NCI-H774 (cell line): ENCODE measurements around the gene ATP1A2.

Experiments
- DNase-seq: peaks from one replicate; lab custom pipeline; 2025; lab: John Stamatoyannopoulos, UW

ATP1A2 gene

DNA sequence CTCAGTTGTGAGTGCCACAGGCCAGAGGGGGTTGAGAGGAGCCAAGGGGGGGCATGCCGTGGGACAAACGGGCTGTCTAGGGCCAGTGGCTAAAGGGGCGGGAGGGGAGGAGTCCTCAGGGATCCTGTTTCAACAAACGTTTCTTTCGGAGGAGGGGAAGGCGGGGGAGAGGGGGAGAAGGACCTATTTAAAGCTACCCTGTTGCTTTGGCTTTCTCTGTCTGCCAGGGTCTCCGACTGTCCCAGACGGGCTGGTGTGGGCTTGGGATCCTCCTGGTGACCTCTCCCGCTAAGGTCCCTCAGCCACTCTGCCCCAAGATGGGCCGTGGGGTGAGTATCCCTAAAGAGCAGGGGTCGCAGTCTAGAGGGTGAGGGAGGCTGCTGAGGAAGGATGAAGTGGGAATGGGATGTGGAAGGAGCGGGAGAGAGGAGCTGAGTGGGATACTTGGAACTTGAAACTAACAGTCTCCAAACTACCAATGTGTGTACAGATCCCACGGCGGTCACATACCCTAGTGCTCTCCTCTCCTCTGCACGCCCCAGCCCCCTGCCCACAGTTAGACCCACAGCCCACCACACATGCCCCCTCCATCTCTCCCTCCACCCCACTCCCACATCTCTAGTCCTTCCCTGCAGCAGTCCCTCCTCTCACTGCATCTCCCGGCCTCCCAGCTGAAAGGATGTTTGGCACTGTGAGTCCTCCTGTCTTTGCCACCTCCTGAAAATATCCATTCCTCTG lies at the start of gene ATP1A2:
Gene ATP1A2, plus strand, starts transcription at position 215 of the 738 bp plus-strand sequence. Its CDS starts 103 bp downstream, at position 318.
- DNase-seq: no peak

DNA sequence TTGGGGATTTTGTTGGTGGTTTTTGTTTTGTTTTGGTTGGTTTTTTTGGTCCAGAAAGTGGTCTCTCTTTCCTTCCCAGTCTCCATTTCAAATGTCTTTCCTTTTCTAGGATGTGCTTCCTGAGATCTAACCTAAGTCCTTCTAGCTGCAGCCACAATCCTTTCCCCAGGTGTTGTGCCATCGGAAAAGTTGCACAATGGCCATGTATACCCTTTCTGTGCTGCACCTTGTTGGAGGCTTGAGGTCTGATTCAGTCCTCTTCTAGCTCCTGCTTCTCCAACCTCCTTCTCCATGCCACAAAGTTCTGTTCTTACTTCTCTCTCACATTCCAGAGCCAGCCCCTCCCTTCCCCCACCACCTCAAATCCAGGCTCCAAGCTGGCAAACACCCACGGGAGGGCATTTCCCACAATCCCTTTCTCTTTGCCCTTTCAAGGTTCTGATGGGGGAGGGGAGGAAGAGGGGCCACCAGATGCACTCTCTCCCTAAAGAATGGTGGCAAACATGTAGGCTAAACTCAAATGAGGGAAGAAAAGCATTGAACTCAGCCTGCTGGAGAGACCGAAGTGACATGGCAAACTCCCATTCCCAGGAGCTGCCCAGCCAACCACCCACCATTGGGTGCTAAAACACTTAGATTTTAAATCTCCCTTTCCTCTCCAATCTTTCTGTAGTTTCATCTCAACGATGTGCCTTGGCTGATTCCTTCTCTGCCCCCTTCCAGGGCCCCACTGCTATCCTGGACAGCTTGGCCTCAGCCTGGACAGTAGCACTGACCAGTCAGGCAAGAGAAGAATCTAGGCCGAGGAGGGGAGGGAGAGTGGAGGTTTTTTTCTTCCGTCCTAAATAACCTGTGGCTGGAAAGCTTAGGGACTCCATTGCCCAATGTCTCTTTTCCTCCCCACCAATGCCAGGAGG lies 48.5 kb upstream of the ATP1A2 start:
- DNase-seq: no peak

DNA sequence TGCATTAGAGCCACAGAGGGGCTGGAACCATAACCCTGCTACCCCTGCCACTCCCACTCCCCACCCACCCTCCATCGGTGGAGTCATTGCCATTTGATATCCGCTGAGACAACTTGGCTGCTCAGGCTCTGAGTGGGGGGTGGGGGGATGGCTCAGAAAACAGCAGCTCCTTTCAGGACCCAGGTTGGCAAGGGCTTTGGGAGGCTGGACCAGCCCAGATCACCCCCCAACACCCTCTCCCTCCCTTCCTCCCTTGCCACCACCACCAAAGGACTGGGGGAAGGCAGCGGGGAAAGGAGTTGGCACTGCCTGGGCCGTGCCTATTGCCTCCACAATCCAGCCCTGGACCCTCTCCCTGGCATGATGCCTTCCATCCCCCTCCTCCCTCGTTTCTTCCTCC lies 47.3 kb upstream of the ATP1A2 start:
- DNase-seq: no peak

DNA sequence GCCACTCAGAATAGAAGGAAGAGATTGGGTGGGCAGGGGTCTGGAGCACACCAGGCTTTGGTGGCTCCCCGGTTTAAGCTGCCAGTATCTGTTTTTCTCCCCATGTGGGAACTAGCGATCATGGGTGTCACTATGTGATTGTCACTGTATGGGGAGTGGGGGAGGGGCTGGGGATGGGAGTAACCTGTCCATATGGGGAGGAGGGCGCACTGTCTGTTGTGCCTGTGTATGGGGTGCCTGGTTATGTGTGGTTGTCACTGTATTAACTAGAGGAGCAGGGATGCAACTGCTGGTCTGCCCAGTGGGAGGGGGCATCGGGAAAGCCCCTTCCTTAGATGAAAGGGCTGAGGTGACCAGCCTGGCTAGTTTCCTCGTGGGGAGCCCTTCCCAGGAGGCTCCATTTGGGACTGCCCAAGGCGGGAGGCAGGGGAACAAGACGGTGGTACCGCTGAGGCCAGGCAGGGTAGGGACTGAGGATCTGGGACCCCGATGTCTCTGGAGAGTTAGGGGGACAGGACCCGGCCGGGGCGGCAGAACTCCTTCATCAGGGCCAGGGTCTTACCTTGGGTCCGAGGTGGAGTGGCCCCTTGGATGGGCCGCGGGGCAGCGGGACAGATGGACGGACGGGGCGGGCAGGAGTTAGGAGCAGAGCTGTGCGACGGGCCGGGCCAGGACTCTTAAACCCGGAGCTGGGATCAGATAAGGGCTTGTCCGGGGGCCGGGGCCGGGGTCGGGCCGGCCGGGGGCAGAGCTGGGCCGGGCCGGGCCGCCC lies 45.9 kb upstream of the ATP1A2 start, which contains the start of gene KCNJ10:
Gene KCNJ10, minus strand, starts transcription at position 701 of the 772 bp plus-strand sequence. CDS start 27,628 bp downstream, outside the sequence.
- DNase-seq: no peak

DNA sequence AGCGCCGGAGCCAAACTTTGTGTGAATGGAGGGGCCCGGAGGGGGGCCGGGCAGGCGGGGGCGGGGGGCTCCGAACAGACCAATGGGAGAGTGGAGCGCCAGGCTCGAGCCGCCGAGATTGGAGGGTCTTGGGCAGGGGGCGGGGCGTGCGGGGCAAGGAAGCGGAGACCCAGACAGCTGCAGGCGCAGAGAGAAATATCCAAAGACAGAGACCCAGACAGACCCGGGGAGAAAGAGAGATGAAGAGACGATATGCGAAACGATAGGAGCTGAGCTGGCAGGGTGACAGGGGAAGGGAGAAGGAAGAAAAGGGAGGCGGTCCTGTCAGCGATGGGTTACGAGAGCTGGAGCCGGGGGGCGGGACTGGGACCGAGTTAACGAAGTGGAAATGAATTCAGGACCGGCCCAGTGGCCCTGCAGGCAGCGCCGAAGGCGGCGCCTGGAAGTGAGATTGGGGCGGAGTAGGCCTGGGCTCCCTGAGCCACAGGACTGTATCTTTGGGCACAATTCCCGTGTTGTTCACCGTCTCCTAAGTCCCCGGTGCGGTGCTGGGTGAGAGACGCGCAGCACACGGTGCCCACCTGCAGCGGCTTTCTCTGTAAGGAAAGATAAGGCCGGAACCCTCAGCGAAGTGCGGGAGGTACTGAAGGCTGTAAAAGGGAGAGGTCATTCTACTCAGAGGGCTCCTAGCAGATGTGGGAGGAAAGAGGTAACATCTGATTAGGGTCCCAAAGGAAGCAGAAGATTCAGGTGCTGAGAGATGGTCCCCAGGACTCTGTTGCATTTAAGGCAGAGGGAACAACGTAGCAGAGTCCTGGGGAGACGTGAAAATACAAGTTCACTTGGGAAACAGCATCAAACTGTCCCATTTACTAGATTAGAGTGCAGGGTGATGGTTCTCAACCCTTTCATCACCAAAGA lies 45.1 kb upstream of the ATP1A2 start:
- peak; percentile 42 for DNase-seq

DNA sequence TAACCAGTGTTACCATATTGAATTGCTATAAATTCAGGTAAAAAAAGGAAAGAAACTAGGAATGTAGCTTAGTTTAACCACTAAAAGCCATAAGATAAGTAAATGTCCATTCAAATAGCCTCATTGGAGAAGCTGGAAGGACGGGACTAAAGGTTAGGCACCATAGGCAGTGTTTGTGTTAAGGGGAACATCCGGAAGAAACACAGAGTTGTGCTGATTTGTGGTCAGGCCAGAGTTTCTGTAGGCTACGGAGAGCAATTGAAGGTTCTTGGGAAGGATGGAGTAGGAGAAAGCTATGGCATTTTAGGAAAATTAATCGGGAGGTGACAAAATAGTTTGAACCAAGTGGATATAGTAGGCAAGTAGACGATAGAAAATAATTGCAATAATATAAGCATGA lies 44.3 kb upstream of the ATP1A2 start:
- no peak for DNase-seq

DNA sequence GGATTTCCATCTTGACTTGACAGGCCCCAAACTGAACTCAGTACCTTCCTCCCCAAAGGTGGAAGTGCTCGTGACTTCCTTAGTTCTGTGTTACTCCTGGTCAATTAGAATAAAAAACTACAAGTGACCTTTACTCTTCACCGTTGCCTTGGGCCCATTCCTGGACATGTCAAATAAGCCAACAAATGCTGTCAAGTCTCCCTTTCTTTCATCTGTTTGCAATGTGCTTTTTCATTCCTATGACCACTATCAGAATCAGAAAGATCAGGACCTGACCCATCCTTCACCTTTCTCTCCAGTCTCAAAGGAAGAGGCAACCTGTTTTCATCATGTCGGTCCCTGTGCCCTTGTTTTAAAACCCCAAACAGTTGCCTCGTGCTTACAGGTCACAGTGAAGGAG lies 40.7 kb upstream of the ATP1A2 start:
- DNase-seq: no peak

DNA sequence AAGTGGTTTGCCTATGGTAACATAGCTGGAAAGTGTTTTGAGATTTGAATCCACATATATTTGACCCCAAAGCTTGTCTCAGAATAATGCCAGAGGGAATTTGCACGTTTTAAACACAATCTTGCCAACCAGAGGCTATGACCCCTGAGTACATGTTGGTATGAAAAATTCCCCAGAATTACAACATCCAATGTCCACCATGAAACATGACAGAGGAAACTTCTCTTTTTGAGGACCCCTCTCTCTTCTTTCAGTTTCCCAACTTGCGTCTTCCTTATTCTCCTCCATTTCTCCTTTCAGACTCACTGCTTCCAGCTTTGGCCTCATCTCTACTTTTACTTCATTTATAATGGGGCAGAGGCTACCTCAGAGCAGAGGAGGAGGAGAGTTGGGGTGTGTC lies 39.7 kb upstream of the ATP1A2 start:
- DNase-seq: no peak

DNA sequence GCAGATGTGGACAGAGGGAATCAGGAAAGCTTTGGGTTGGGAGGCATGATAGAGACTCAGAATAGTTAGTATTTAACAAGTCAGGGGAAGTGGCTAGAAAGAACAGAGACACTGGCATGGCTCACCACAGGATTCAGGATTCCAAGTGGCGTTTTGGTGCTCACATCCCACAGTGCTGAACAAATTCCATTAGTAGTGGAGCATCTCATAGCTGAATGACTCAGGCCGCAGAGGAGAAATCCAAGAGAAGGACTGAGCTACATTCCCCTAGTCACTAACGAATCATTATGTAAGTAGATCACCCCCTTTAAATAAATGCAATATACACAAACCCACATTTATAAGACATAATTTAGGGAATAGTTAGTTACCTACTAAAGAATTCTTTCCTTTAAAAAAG lies 39.3 kb upstream of the ATP1A2 start:
- DNase-seq: no peak

DNA sequence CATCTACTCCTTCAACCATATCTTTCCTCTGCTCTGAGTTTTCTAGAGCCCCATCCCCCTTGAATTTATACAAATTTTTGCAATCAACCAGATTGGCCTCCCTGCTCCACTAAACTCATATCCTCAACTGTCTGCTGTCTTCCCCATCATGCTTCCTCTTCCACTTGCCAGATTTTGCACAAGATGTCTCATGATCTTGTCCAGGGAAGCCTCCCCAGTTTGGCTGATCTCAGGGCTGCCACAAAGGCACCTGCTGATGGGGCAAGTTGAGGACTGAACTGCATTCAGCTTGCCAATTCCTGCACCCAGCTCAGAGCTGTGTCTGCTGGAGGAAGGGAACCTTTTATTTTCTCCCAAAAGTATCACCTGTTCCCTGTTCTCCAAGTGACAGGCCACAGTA lies 38.1 kb upstream of the ATP1A2 start:
- DNase-seq: no peak

DNA sequence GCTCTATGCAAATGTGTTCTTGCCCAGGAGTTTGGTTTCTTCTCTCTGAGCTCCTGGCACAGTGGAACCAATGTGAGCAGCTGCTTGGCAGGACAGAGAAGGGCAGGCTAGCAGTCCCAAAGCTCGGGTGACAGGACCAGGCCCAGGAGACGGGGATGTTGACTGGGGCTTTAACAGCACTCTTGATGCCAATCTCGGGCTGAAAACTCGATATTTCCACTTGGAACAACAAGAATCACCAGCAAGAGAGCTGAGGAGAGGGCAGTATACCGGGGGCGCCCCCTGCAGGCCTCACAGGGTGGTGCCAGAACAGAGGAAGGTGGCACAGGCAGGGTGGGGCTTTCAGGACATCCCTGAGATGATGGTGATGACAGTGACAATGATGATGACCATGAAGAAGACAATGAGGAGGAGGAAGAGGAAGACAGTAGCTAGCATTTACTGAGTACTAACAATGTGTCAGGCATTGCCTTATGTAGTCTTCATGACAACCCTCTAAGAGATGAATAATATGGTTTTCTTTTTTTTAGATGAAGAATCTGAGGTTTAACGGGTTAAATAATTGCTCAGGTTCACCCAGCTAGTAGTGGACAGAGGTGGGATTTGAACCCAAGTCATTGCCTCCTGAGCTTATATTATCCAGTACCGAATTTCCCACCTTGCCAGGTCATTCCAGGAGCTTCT lies 36.9 kb upstream of the ATP1A2 start:
- no peak for DNase-seq

DNA sequence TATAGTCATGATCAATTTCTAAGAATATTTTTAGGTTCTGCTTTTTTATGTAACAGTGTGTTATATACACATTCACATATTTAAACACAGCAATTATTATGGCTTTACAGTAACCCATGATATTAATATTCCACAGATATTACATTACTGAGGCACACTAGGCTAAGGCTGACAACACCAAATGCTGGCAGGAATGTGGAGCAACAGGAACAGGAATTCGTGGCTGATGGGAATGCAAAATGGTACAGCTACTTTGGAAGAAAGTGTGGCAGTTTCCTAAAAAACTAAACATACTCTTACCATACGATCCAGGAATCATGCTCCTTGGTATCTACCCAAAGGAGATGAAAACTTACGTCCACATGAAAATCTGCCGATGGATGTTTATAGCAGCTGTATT lies 36.1 kb upstream of the ATP1A2 start:
- DNase-seq: no peak

DNA sequence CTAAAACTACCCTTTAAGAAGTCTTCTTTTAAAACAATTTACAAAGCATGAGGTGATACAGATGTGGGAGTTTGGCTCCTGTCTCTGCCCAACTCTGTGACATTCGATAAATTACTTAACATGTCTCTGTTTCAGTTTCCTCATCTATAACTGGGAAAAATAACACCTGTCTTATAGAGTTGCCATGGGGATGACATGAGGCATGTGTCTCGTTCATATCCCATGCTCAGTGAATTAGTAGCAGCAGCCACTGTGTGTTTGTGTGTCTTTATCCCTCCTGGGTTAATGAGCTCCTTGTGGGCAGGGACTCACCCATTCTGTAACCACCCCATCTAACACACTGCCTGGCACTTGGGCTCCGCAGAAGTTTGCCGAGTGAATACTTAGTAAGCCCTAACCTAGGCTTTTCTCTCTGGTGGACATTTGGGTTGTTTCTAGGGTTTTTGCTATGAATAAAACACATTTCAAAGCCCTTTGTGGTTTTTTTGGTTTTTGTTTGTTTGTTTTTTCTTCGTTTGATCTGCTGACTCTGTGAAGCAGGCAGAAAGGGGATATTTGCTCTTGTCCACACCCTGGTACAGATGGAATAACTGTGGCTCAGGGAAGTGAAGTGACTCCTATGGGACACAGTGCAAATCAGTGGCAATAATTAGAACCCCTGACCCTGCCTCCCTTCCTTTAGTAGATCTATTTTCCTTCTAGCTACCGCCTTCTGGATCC lies 35.0 kb upstream of the ATP1A2 start:
- no peak for DNase-seq

DNA sequence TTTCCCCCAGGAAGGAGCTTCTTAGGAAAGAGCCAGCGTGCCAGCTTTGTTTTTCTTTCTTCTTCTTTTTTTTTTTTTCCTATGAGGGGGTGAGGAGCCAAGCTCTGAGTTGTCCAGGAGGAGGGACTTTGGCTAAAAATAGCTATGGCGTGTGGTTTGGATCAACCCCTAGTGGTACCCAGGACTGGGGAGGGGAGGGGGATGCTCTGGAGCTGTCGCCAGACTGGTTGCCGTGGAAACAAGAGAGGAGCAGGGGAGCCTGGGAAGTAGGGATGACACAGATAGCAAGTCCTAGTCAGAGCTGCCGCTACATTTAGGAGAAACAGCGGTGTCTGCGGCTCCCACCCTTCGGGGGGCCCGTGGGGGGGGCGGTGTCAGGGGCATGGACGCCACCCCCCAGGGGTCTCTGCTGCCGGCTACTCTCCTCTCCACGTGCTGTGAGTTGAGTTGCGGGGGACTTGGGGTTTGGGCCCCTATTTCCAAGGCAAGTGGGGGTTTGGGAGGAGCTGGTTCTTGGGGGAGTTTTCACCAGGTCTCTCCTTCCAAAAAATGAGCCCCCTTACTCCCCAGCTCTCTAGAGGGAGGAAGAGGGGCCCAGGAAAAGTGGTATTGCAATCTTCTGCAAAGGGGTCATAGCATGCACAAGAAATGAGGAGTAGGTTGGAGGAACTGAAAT lies 34.2 kb upstream of the ATP1A2 start, which contains the start of gene KCNJ9:
Gene KCNJ9, plus strand, starts transcription at position 278 of the 676 bp plus-strand sequence. CDS start 2,493 bp downstream, outside the sequence.
- no peak for DNase-seq

DNA sequence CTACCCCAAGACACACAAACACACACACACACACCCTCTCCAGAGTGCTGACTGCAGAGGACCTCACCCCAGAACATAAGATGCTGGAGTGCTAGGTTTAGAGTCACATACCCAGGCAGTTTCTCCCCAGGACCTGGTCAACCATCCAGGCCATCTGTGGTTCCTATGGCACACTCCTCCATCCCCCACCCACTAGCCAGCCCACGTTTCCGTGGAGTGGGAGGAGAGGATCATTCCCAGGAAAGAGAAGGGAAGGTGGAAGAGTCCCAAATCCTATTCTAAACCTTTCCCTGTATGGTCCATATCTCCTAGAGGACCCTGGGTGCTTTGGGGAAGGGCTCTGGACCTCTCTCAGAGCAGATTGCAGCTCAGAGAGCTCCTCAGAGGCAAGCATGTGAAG lies 33.1 kb upstream of the ATP1A2 start:
- no peak for DNase-seq

DNA sequence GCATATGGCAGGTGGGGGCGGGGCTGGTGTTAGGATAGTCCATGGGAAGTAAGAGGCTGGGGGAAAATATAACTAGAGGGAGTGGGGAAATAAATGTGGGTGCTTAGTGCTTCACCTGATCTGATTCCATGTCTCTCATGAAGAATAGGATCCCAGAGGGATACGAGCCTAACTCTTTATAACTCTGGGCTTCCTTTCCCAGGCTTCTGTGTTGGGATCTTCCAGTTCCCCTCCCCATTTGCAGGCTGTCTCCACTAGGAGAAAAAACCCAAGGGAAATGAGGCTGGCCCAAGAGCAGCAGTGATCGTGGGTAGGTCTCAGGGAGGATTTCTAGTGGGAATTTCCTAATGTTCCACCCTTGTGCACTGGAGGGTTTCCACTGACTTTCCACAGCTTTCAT lies 32.6 kb upstream of the ATP1A2 start:
- no peak for DNase-seq

DNA sequence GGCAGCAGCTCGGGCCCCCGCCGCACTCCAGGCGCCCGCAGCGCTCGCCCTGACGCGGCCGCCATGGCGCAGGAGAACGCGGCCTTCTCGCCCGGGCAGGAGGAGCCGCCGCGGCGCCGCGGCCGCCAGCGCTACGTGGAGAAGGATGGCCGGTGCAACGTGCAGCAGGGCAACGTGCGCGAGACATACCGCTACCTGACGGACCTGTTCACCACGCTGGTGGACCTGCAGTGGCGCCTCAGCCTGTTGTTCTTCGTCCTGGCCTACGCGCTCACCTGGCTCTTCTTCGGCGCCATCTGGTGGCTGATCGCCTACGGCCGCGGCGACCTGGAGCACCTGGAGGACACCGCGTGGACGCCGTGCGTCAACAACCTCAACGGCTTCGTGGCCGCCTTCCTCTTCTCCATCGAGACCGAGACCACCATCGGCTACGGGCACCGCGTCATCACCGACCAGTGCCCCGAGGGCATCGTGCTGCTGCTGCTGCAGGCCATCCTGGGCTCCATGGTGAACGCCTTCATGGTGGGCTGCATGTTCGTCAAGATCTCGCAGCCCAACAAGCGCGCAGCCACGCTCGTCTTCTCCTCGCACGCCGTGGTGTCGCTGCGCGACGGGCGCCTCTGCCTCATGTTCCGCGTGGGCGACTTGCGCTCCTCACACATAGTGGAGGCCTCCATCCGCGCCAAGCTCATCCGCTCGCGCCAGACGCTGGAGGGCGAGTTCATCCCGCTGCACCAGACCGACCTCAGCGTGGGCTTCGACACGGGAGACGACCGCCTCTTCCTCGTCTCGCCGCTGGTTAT lies 31.4 kb upstream of the ATP1A2 start:
- DNase-seq: no peak

DNA sequence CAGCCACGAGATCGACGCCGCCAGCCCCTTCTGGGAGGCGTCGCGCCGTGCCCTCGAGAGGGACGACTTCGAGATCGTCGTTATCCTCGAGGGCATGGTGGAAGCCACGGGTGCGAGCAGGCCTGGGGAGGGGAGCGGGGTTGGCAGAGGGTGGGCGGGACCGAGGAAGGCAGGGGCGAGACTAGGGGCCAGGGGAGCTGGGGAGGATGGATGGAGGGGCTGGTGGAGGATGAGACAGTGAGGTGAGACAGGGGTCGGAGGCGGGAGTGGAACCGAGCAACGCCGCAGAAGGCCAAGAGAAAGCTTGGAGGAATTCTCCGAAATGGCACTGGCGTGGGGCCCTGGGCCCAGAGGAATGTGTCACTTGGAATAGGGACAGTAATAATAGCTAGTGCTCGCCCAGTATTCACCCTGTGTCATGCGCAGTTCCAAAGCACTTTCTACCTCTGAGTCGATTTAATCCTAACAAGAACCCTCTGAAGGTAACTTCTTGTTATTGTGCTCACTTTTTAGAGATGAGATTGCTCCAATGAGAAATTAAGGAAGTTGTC lies 30.7 kb upstream of the ATP1A2 start:
- DNase-seq: no peak
